Measurements from ENCODE around the gene TMPO. TPM values are rescaled to one million over a fixed set of nuclear protein-coding genes. Genes with fewer than 3 reads are reported as not detected.

The TMPO gene
- total RNA-seq, 4 donors from 2014 or later, result 27.6 to 47.1 (median 37.7) TPM

DNA sequence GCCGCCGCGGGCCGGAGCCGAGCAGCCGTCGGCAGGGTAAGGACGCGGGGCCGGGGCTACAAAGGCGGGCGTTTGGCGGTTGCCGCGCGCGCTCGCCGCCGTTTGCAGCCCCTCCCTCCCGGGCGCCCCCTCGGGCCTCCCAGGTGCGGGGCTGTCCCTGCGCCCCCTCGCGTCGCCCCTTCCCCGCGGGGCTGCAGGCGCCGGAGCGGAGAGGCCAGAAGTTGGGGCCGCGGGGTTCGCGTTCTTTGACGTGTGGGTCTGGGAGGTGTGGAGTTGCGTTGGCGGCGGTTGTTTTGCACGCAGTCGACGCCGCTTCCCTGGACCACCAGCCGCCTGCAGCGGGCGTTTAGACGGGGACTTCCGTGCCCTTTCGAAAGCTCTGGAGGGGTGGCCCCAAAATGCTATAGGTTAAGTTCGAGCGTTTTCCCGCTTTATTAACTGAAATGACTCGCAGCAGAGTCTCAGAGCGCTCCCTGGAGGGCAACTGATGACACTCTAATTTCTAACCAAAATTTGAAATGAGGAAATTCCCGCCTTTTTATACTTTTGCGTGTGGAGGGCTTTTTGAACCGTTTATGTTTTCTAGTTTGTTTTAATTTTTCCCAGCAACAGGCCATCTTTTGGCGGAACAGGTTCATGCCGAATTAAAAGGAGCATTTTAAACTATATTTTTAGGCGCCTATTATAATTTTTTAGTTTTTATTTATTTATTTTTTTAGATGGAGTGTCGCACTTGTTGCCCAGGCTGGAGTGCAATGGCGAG lies 902 bp downstream of the TMPO start:
- TF ChIP-seq, protein P1, sequence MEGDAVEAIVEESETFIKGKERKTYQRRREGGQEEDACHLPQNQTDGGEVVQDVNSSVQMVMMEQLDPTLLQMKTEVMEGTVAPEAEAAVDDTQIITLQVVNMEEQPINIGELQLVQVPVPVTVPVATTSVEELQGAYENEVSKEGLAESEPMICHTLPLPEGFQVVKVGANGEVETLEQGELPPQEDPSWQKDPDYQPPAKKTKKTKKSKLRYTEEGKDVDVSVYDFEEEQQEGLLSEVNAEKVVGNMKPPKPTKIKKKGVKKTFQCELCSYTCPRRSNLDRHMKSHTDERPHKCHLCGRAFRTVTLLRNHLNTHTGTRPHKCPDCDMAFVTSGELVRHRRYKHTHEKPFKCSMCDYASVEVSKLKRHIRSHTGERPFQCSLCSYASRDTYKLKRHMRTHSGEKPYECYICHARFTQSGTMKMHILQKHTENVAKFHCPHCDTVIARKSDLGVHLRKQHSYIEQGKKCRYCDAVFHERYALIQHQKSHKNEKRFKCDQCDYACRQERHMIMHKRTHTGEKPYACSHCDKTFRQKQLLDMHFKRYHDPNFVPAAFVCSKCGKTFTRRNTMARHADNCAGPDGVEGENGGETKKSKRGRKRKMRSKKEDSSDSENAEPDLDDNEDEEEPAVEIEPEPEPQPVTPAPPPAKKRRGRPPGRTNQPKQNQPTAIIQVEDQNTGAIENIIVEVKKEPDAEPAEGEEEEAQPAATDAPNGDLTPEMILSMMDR (IDR thresholded peaks at IDR 0.05; ENCODE audit: low read depth), result no peak

DNA sequence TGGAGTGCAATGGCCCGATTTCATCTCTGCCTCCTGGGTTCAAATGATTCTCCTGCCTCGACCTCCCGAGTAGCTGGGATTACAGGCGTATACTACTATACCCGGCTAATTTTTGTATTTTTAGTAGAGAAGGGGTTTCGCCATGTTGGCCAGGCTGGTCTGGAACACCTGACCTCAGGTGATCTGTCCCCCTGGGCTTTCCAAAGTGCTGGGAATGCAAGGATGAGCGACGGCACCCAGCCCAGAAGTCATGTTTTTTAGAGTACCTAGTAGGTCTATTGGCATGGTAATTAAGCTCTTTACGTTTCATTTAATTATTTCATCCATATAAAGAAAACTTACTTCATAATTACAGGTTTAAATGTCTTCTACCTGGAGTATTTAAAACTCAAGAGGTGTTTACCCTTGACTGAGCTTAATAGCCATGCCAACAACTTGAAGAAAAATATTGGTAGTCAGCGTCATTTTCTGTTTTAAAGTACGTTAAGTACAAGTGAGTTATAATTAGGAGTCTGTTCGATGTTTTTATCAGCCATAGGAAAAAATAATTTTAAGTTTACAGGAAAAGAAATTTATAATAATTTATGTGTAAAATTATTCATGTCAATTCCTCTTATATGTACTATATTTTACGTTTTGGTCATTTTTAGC lies 4.0 kb downstream of the TMPO start:
- TF ChIP-seq, protein P1 (IDR thresholded peaks at IDR 0.05; ENCODE audit: low read depth), result no peak

DNA sequence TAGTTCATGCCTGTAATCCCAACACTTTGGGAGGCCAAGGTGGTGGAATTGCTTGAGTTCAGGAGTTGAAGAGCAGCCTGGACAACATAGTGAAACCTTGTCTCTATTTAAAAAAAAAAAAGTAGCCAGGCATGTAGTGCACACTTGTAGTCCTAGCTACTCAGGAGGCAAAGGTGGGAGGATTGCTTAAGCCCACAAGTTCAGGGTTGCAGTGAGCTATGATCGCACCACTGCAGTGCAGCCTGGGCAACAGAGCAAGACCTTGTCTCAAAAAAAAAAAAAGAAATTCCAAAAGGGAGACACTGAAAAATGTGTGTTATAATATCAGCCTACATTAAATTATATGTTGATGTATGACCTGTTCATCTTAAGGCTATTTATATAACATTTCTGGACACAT lies 14.7 kb downstream of the TMPO start:
- TF ChIP-seq, protein P1 (IDR thresholded peaks at IDR 0.05; ENCODE audit: low read depth), result no peak

DNA sequence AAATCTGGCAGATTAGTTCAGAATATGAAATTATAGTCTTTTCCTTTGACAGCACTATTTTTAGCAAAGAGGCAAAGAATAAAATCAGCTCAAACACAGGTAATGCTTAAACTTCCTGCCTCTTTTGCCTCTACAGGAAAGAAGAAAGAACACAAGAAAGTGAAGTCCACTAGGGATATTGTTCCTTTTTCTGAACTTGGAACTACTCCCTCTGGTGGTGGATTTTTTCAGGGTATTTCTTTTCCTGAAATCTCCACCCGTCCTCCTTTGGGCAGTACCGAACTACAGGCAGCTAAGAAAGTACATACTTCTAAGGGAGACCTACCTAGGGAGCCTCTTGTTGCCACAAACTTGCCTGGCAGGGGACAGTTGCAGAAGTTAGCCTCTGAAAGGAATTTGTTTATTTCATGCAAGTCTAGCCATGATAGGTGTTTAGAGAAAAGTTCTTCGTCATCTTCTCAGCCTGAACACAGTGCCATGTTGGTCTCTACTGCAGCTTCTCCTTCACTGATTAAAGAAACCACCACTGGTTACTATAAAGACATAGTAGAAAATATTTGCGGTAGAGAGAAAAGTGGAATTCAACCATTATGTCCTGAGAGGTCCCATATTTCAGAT lies 17.4 kb downstream of the TMPO start:
- TF ChIP-seq, protein P1 (IDR thresholded peaks at IDR 0.05; ENCODE audit: low read depth), result no peak

DNA sequence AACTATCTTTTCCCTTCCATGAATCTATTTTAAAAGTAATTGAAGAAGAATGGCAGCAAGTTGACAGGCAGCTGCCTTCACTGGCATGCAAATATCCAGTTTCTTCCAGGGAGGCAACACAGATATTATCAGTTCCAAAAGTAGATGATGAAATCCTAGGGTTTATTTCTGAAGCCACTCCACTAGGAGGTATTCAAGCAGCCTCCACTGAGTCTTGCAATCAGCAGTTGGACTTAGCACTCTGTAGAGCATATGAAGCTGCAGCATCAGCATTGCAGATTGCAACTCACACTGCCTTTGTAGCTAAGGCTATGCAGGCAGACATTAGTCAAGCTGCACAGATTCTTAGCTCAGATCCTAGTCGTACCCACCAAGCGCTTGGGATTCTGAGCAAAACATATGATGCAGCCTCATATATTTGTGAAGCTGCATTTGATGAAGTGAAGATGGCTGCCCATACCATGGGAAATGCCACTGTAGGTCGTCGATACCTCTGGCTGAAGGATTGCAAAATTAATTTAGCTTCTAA lies 18.4 kb downstream of the TMPO start:
- TF ChIP-seq, protein P1 (IDR thresholded peaks at IDR 0.05; ENCODE audit: low read depth), result no peak

DNA sequence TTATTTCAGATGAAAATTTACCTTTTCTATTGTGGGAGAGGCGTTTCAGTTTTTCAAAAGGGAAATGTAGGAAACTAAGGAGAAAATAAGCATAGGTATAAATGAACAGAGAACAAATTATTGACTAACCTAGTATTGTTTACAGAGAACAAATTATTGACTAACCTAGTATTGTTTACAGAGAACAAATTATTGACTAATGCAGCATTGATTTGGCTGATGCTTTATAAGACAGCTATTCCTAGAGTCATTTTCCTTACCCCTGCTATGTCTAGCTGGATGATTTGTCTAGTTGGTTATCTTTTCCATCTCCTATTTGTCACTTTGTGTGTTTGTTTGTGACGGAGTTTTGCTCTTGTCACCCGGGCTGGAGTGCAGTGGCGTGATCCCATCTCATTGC lies 22.6 kb downstream of the TMPO start:
- TF ChIP-seq, protein P1 (IDR thresholded peaks at IDR 0.05; ENCODE audit: low read depth), result no peak

DNA sequence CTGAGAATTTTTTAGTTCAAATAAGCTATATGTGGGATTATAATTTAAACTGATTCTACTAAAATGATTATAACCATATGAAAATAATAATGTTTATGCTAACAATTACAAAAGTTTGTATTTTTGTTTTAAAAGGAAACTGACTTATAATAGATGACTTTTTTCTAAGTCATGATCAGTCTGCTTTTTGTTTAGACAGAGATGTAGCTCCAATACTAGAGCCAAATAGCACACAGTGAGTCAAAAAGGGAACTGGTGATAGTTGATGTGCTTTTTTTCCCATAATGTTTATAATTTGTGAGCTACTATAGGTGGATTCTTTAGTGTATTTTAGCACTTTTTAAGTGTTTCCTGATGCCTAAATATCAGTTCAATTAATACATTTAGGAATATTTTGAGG lies 28.3 kb downstream of the TMPO start:
- TF ChIP-seq, protein P1 (IDR thresholded peaks at IDR 0.05; ENCODE audit: low read depth), result no peak
